ENCODE results near the gene TMEM108. TPM values are rescaled to one million over a fixed set of nuclear protein-coding genes. Genes with fewer than 3 reads are reported as not detected.

Gene TMEM108
- total RNA-seq (2014; rRNA removed; shearing (Covaris generic)) (7.4 and 7.9 TPM in 2 replicates), polyA plus RNA-seq (2016; fragmentation: Nextera tagmentation; extraction: Ambion mirVana) (13.2 and 15.3 TPM in 2 replicates)
- long read RNA-seq, partial matches to known transcripts, result 0 of 3 reads
- long read RNA-seq, other reads (novel, unspliced or antisense), result 0 of 3 reads

DNA sequence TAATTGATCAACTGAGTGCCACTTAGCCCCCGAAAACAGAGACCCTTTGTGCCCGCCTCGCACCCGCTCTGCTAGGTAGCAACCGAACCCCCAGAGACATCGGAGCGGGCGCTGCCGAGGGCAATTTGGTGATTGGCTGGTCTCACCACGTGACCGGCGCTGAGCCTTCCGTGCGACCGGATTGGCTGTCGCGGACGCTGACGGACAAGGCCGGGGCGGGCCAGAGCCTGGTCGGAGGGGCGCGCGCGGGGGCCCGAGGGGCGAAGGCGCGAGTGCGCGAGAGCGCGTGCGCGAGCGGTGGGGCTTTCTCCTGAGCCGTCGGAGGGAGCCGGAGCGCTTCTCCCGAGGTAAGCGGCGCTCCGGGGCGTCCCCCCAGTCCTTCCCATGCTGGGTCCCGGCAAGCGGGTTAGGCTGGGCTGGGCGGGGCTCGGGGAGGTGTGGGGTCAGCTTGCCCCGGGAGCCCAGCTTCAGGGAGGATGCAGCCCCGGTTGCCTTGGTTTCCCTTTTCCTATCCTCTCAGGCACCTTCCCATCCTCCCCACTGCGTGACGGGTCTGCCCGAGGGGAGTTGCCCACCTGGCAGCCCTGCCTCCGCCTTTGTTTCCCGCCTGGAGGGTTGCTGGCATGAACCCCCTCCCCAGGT, at the start of gene TMEM108:
Gene TMEM108, plus strand, starts transcription at position 303 of the 642 bp plus-strand sequence.
- H3K27ac ChIP-seq (ENCODE audit: low read depth), result no peak within 1 kb of the TSS

DNA sequence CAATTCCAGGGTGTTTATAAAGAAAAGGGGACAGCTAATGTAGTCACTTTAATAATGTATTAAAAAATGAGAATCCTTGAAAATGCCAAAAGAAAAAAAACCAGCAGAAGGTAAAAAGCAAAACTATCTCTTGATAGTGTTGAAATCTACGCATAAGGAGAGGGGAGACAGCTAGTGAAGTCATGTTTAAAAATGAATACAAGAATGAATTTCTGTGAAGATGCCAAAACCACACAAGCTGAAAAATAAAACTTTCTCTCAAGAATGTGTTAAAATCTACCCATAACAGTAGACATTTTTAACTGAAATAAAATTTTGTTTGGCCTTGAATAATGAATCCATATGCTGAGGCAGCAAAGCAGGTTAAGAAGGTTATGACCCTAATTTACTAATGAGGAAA, 42.2 kb upstream of the TMEM108 start:
- Mint-ChIP-seq H3K27me3 (ENCODE audit: insufficient read depth, low read depth, poor library complexity) (no peaks in the 10 kb centered on the region), H3K4me3 (no peak overlapping the region), H3K9me3 (peaks cover 3% of the 10 kb centered on the region; the same call in 2 of the 3 replicates), H3K36me3 (ENCODE audit: low read depth) (peaks cover 3% of the 10 kb centered on the region; the same call in 1 of the 3 replicates), H3K27ac (no peak overlapping the region), H3K4me1 (no peaks in the 10 kb centered on the region)
- Histone ChIP-seq H3K27me3 (ENCODE audit: insufficient read depth) (no peaks in the 10 kb centered on the region), H3K36me3 (ENCODE audit: insufficient read depth) (no peaks in the 10 kb centered on the region), H4K20me1 (replicated peaks; ENCODE audit: insufficient read depth) (no peaks in the 10 kb centered on the region), H3K27ac (ENCODE audit: low read depth) (no peak overlapping the region), H3K4me2 (no peak overlapping the region), H3F3A (replicated peaks; ENCODE audit: low read depth) (no peaks in the 10 kb centered on the region), H3K79me2 (replicated peaks; ENCODE audit: insufficient read depth) (no peaks in the 10 kb centered on the region), H3K4me3 (no peak overlapping the region), H3K4me1 (ENCODE audit: insufficient read depth) (no peaks in the 10 kb centered on the region), H2AFZ (no peak overlapping the region), H3K9me2 (ENCODE audit: insufficient read depth) (no peaks in the 10 kb centered on the region)
- no peak for DNase-seq (ENCODE audit: low spot score)
- ATAC-seq, result no peak
- TF ChIP-seq ZNF331 (CRISPR knock-in tag; IDR thresholded peaks at IDR 0.05; ENCODE audit: low read depth) (no peak), STAT1 (IDR thresholded peaks at IDR 0.05; ENCODE audit: unreplicated experiment) (no peak), EZH2 (IDR thresholded peaks at IDR 0.05; ENCODE audit: low read depth, unreplicated experiment) (no peak), CREB1 (CRISPR knock-in tag; IDR thresholded peaks at IDR 0.05; ENCODE audit: low read depth) (no peak), NANOG (IDR thresholded peaks at IDR 0.05; ENCODE audit: borderline replicate concordance) (no peak), JUNB (IDR thresholded peaks at IDR 0.05; ENCODE audit: unreplicated experiment) (no peak), POLR2AphosphoS5 (IDR thresholded peaks at IDR 0.05; ENCODE audit: low read depth) (no peak)
- TF ChIP-seq, protein P1, sequence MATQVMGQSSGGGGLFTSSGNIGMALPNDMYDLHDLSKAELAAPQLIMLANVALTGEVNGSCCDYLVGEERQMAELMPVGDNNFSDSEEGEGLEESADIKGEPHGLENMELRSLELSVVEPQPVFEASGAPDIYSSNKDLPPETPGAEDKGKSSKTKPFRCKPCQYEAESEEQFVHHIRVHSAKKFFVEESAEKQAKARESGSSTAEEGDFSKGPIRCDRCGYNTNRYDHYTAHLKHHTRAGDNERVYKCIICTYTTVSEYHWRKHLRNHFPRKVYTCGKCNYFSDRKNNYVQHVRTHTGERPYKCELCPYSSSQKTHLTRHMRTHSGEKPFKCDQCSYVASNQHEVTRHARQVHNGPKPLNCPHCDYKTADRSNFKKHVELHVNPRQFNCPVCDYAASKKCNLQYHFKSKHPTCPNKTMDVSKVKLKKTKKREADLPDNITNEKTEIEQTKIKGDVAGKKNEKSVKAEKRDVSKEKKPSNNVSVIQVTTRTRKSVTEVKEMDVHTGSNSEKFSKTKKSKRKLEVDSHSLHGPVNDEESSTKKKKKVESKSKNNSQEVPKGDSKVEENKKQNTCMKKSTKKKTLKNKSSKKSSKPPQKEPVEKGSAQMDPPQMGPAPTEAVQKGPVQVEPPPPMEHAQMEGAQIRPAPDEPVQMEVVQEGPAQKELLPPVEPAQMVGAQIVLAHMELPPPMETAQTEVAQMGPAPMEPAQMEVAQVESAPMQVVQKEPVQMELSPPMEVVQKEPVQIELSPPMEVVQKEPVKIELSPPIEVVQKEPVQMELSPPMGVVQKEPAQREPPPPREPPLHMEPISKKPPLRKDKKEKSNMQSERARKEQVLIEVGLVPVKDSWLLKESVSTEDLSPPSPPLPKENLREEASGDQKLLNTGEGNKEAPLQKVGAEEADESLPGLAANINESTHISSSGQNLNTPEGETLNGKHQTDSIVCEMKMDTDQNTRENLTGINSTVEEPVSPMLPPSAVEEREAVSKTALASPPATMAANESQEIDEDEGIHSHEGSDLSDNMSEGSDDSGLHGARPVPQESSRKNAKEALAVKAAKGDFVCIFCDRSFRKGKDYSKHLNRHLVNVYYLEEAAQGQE (IDR thresholded peaks at IDR 0.05; ENCODE audit: unreplicated experiment), result no peak
- TF ChIP-seq, protein P2, sequence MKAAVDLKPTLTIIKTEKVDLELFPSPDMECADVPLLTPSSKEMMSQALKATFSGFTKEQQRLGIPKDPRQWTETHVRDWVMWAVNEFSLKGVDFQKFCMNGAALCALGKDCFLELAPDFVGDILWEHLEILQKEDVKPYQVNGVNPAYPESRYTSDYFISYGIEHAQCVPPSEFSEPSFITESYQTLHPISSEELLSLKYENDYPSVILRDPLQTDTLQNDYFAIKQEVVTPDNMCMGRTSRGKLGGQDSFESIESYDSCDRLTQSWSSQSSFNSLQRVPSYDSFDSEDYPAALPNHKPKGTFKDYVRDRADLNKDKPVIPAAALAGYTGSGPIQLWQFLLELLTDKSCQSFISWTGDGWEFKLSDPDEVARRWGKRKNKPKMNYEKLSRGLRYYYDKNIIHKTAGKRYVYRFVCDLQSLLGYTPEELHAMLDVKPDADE (IDR thresholded peaks at IDR 0.05), result no peak
- TF ChIP-seq, protein P3, sequence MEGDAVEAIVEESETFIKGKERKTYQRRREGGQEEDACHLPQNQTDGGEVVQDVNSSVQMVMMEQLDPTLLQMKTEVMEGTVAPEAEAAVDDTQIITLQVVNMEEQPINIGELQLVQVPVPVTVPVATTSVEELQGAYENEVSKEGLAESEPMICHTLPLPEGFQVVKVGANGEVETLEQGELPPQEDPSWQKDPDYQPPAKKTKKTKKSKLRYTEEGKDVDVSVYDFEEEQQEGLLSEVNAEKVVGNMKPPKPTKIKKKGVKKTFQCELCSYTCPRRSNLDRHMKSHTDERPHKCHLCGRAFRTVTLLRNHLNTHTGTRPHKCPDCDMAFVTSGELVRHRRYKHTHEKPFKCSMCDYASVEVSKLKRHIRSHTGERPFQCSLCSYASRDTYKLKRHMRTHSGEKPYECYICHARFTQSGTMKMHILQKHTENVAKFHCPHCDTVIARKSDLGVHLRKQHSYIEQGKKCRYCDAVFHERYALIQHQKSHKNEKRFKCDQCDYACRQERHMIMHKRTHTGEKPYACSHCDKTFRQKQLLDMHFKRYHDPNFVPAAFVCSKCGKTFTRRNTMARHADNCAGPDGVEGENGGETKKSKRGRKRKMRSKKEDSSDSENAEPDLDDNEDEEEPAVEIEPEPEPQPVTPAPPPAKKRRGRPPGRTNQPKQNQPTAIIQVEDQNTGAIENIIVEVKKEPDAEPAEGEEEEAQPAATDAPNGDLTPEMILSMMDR (conservative IDR thresholded peaks at IDR 0.05; ENCODE audit: low read depth in 2 of 2), result no peak

More for the DNA sequence above, at the start of gene TMEM108:
- H3F3A ChIP-seq (replicated peaks; ENCODE audit: low read depth), result no peaks in the 10 kb centered on the region
- peak within 1 kb of the TSS; percentile 96 for H3K4me2 ChIP-seq
- H3K4me3 ChIP-seq, result peak within 1 kb of the TSS; percentile 86
- peaks cover 35% of the 10 kb centered on the region for H3K4me1 ChIP-seq (ENCODE audit: insufficient read depth)
- H3K27ac Mint-ChIP-seq, result peak within 1 kb of the TSS; percentile 93
- H3K9me3 Mint-ChIP-seq, result peaks cover 4% of the 10 kb centered on the region; the same call in 2 of the 3 replicates
- H3K36me3 ChIP-seq (ENCODE audit: insufficient read depth), result no peaks in the 10 kb centered on the region
- H3K4me3 Mint-ChIP-seq, result peak within 1 kb of the TSS; percentile 75
- peaks cover 46% of the 10 kb centered on the region for H3K4me1 Mint-ChIP-seq
- 0 out of 3 replicates have a peak, but pooled peaks cover 3% of the 10 kb centered on the region for H3K36me3 Mint-ChIP-seq (ENCODE audit: low read depth)
- H4K20me1 ChIP-seq (replicated peaks; ENCODE audit: insufficient read depth), result no peaks in the 10 kb centered on the region
- DNase-seq (ENCODE audit: low spot score) (peak; percentile 98), ATAC-seq (peak; percentile 83)
- TF ChIP-seq POLR2AphosphoS5 (IDR thresholded peaks at IDR 0.05; ENCODE audit: low read depth) (peak; percentile 91), EZH2phosphoT487 (IDR thresholded peaks at IDR 0.05; ENCODE audit: unreplicated experiment) (no peak), NANOG (IDR thresholded peaks at IDR 0.05; ENCODE audit: borderline replicate concordance) (no peak), CREB1 (CRISPR knock-in tag; IDR thresholded peaks at IDR 0.05; ENCODE audit: low read depth) (peak; percentile 13; the same call in 1 of the 2 replicates)
- TF ChIP-seq, protein P3 (conservative IDR thresholded peaks at IDR 0.05; ENCODE audit: low read depth in 2 of 2), result no peak
- H3K27me3 Mint-ChIP-seq (ENCODE audit: insufficient read depth, low read depth, poor library complexity), result peaks cover 14% of the 10 kb centered on the region
- peaks cover 21% of the 10 kb centered on the region for H3K79me2 ChIP-seq (replicated peaks; ENCODE audit: insufficient read depth)
- peaks cover 21% of the 10 kb centered on the region for H3K27me3 ChIP-seq (ENCODE audit: insufficient read depth)
- peak within 1 kb of the TSS; percentile 95 for H2AFZ ChIP-seq
- H3K9me2 ChIP-seq (ENCODE audit: insufficient read depth), result no peaks in the 10 kb centered on the region
